ENCODE results near the gene NRDC. TPM values are rescaled to one million over a fixed set of nuclear protein-coding genes. Genes with fewer than 3 reads are reported as not detected.

NRDC gene
- total and polyA plus RNA-seq, 2 of the 8 experiments (the other 6 are each of a cell fraction or from before 2014, with no cell fraction given): 70.2 to 182 TPM

DNA sequence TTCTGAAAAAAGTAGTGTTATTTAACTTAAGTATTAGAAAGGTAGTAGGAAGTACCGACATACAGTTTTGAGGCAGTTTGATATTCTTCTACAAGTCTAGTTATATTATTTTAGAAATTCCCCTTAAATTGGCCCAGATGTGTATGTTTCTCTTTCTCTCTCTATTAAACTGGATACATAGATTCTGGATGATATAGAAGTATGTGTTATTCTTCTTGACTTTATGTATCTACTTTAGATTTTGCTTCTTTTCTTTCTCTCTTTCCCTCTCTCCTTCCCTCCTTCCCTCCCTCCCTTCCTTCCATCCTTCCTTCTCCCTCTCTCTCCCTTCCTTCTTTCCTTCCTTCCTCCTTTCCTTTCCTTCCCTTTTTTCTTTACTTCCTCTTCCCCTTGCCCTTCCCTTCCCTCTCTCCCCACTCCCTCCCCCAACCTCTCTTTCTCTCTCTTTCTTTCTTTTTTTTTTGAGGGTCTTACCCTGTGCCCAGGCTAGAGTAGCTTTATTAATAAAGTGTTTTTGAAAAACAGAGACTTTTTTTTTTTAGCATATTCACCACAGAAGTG lies 137.3 kb downstream of the NRDC start (continued):
- no peak for TF ChIP-seq CREB1 (IDR thresholded peaks at IDR 0.05)
- TF ChIP-seq RFX5 (IDR thresholded peaks at IDR 0.05; ENCODE audit: borderline replicate concordance, low read depth, low read length): no peak
- no peak for TF ChIP-seq SUZ12 (IDR thresholded peaks at IDR 0.05; ENCODE audit: low read length)

All from H1 (cell line).